WERI-Rb-1 (cell line): ENCODE measurements around the gene MXD3.

Experiments
- DNase-seq: peaks from one replicate; pipeline ENCODE4 v3.0.0-alpha.2; 2020
- H3K27ac ChIP-seq: fragments of 250-450 bp; sonication (Bioruptor Pico); 2 replicates; pipeline ENCODE4 v1.5.1; 2020; ENCODE audit warnings: mild to moderate bottlenecking, moderate library complexity
- H3K27me3 ChIP-seq: fragments of 250-450 bp; sonication (Bioruptor Pico); 2 replicates; pipeline ENCODE4 v1.5.1; 2021; ENCODE audit warnings: mild to moderate bottlenecking, low read depth, moderate library complexity; ENCODE audit not compliant: insufficient read depth, severe bottlenecking
- H3K36me3 ChIP-seq: fragments of 250-450 bp; sonication (Bioruptor Pico); 2 replicates; pipeline ENCODE4 v1.5.1; 2020; ENCODE audit warnings: mild to moderate bottlenecking, moderate library complexity
- H3K4me3 ChIP-seq: 2 replicates; pipeline ENCODE4 v1.5.1; 2011; ENCODE audit warnings: low read depth, mild to moderate bottlenecking, control low read depth, low read length
- H3K9me3 ChIP-seq: fragments of 250-450 bp; sonication (Bioruptor Pico); 2 replicates; pipeline ENCODE4 v1.5.1; 2021; ENCODE audit warnings: mild to moderate bottlenecking, moderate library complexity; ENCODE audit not compliant: severe bottlenecking
- TF ChIP-seq, protein P1 (sequence below): IDR thresholded peaks from 2 replicates; pipeline ENCODE4 v1.5.1; 2011; ENCODE audit warnings: low read depth, mild to moderate bottlenecking, control low read depth, inconsistent platforms, low read length

Gene MXD3

DNA sequence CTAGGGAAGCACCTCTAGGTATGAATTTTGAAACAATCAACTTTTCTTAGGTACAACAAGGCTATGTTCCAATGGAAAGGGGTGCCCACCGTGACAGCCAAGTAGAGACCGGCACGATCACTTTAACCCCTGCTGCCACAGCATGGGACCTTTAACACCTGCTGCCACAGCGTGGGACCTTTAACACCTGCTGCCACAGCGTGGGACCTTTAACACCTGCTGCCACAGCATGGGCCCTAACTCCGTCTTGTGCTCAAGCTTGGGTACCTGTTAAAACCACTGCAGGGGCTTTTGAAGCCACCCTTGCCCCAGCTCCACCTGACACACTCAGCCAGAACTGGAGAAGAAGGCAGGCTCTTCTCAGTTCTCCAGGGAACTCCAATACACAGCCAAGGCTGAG, 18.2 kb upstream of the MXD3 start:
- Histone ChIP-seq H3K27ac (no peak overlapping the region), H3K9me3 (no peaks in the 10 kb centered on the region), H3K27me3 (no peaks in the 10 kb centered on the region), H3K36me3 (no peaks in the 10 kb centered on the region; the same call in 1 of the 2 replicates), H3K4me3 (no peak overlapping the region)
- TF ChIP-seq, protein P1, sequence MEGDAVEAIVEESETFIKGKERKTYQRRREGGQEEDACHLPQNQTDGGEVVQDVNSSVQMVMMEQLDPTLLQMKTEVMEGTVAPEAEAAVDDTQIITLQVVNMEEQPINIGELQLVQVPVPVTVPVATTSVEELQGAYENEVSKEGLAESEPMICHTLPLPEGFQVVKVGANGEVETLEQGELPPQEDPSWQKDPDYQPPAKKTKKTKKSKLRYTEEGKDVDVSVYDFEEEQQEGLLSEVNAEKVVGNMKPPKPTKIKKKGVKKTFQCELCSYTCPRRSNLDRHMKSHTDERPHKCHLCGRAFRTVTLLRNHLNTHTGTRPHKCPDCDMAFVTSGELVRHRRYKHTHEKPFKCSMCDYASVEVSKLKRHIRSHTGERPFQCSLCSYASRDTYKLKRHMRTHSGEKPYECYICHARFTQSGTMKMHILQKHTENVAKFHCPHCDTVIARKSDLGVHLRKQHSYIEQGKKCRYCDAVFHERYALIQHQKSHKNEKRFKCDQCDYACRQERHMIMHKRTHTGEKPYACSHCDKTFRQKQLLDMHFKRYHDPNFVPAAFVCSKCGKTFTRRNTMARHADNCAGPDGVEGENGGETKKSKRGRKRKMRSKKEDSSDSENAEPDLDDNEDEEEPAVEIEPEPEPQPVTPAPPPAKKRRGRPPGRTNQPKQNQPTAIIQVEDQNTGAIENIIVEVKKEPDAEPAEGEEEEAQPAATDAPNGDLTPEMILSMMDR = no peak
- DNase-seq = no peak

DNA sequence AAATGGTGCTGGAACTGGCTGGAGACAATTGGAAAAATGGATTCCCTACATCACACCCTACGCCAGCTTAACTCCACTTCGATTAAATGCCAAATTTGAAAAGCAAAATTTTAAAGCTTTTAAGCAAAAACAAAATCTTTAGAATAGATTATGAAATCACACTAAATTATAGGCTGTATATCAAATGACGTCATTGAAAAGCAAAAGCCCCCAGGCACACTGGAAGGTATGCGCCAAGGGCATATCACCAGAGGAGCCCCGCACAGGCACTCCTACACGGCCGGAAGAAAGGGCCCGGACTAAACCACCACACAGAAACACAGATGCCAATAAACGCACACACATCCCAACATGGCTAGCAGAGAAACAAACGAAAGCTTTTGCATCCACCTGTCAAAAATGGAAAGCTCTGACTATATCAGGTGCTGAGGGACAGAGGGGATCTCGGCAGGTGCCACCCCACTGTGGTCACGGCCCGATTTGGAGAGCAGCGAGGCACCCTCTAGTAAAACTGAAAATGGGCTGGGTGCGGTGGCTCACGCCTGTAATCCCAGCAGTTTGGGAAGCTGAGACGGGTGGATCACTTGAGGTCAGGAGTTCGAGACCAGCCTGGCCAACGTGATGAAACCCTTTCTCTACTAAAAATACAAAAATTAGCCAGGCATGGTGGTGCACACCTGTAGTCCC, 17.0 kb upstream of the MXD3 start:
- no peak for DNase-seq
- no peaks in the 10 kb centered on the region for H3K9me3 ChIP-seq
- H3K4me3 ChIP-seq = no peak overlapping the region
- no peaks in the 10 kb centered on the region for H3K27me3 ChIP-seq
- TF ChIP-seq, protein P1 = no peak
- no peaks in the 10 kb centered on the region for H3K36me3 ChIP-seq
- H3K27ac ChIP-seq = no peak overlapping the region

GRCh38 chr5:177327539-177328522, 16.1 kb upstream of the MXD3 start:
- Histone ChIP-seq H3K9me3 (no peaks in the 10 kb centered on the region), H3K4me3 (no peak overlapping the region), H3K27me3 (no peaks in the 10 kb centered on the region), H3K36me3 (no peaks in the 10 kb centered on the region), H3K27ac (no peak overlapping the region)
- TF ChIP-seq, protein P1 = no peak
- DNase-seq = no peak

DNA sequence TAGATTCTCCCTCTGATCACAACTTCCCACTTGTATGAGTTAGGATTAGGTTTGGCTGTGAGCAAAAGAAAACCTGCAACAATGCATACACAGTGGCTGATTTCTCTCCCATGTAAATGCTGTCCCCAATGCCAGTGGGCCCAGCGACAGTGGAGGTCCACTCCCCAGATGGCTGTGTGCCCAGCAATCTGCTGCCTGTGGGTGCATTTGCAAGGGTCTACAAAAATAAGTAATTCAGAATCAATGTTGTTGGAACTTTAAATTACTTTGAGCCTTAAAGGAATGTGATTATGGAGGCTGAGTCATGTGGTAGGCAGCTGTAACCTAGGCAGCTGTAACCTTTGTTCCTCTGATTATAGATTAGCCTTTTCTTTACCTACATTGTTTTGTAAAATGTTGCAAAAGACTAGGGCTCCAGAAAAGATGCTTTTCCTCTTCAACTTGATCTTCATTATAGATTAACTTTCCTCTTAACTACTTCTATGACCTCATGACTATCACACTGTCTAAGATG, 14.2 kb upstream of the MXD3 start:
- Histone ChIP-seq H3K36me3 (no peaks in the 10 kb centered on the region), H3K9me3 (no peaks in the 10 kb centered on the region), H3K4me3 (no peak overlapping the region), H3K27ac (no peak overlapping the region), H3K27me3 (no peaks in the 10 kb centered on the region)
- DNase-seq = no peak
- TF ChIP-seq, protein P1 = no peak

DNA sequence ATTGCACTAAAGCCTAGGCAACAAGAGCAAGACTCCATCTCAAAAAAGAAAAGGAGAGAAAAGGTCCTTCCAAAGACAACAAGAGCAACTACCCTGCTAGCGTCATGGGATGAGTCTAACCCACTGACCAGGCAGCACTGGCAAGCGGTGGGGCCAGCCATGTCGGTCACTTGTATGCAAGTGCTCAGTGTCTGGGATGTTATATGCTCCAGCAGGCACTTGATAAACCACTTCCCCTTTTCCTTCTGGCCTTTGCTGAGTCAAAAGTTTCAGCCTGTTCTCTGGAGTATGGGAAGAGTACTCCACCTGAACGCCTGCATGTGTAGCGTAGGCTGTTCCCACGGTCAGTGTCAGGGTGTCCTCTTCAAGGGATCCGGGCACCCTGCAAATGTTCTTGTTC, 9.2 kb upstream of the MXD3 start:
- Histone ChIP-seq H3K9me3 (no peaks in the 10 kb centered on the region), H3K27me3 (no peaks in the 10 kb centered on the region), H3K36me3 (no peaks in the 10 kb centered on the region), H3K4me3 (no peak overlapping the region), H3K27ac (no peak overlapping the region)
- TF ChIP-seq, protein P1 = no peak
- DNase-seq = no peak
